SJCRH30 (cell line): ENCODE data around the gene GALNT17. TPM values are rescaled to one million over a fixed set of nuclear protein-coding genes. Genes with fewer than 3 reads are reported as not detected.

Source experiments
- DNase-seq, 2 experiments: peaks; one replicate each; pipeline ENCODE4 v3.0.0-alpha.2; 2015 to 2020
- H3K27ac ChIP-seq: fragments of 250-450 bp; sonication (Bioruptor Pico); 2 replicates; pipeline ENCODE4 v1.5.1; 2020; ENCODE audit warnings: mild to moderate bottlenecking, moderate library complexity
- H3K27me3 ChIP-seq: fragments of 250-450 bp; sonication (Bioruptor Pico); 2 replicates; pipeline ENCODE4 v1.5.1; 2020; ENCODE audit warnings: mild to moderate bottlenecking, moderate library complexity
- H3K36me3 ChIP-seq: fragments of 250-450 bp; sonication (Bioruptor Pico); 2 replicates; pipeline ENCODE4 v1.5.1; 2020; ENCODE audit warnings: mild to moderate bottlenecking, moderate library complexity
- H3K4me1 ChIP-seq: fragments of 250-450 bp; sonication (Bioruptor Pico); 2 replicates; pipeline ENCODE4 v1.5.1; 2020; ENCODE audit warnings: mild to moderate bottlenecking, moderate library complexity
- H3K4me3 ChIP-seq: fragments of 250-450 bp; sonication (Bioruptor Pico); 2 replicates; pipeline ENCODE4 v1.5.1; 2020; ENCODE audit warnings: mild to moderate bottlenecking, moderate library complexity
- H3K9me3 ChIP-seq: fragments of 250-450 bp; sonication (Bioruptor Pico); replicated peaks from 2 replicates; pipeline ENCODE4 v1.5.1; 2020; ENCODE audit warnings: mild to moderate bottlenecking, moderate library complexity
- total RNA-seq: library from RNA; depleted of rRNA; stranded (reverse); fragments of >200 nt; shearing (Covaris generic); gene quantifications from 2 replicates; pipeline ENCODE4 v1.2.3, GENCODE V29; 2014

GALNT17 gene
- total RNA-seq, 1 experiment from 2014 or later, result not detected

DNA sequence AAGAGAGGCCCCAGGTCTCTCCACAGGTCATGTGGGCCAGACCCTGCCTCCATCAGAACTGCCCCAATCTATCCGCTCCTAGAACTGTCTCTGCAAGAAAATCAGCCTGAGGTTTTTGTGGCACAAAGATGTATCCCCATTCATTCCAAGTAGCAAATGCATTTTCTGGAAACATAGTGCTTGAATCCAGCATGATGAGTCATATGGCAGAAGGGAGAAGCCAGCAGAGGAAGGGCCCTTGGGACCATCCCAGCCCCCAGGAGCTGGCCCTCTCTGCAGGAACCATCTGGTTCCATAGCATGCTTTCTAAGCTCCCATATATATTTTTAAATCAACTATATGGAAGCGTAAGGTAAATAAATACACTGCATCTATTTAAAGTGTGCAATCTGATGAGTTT, 563.2 kb downstream of the GALNT17 start:
- H3K9me3 ChIP-seq, result no peaks in the 10 kb centered on the region
- DNase-seq, result no peak
- H3K4me1 ChIP-seq, result no peaks in the 10 kb centered on the region
- H3K36me3 ChIP-seq, result no peaks in the 10 kb centered on the region
- no peak overlapping the region for H3K27ac ChIP-seq
- no peaks in the 10 kb centered on the region for H3K27me3 ChIP-seq
- no peak overlapping the region for H3K4me3 ChIP-seq

DNA sequence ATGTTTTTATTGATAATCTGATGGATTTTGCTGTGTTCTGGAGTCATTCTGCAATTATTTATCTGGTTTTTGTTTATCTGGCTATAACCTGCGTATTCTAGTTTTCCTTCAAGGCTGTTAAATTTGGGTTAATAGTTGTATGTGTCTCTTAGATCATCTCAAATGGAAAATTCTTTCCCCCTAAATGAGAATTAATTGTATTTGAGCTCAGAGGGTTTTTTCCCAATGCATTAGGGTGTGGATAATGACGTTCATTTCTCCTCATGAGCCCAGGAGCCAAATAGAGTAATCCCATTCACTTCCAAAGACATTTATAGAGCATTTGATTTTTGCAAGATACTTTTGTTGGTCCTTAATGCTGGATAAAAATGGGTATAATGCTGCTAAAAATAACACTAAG, 564.6 kb downstream of the GALNT17 start:
- Histone ChIP-seq H3K27me3 (no peaks in the 10 kb centered on the region), H3K4me1 (no peaks in the 10 kb centered on the region), H3K4me3 (no peak overlapping the region), H3K9me3 (no peaks in the 10 kb centered on the region), H3K27ac (no peak overlapping the region), H3K36me3 (no peaks in the 10 kb centered on the region)
- DNase-seq, result no peak

DNA sequence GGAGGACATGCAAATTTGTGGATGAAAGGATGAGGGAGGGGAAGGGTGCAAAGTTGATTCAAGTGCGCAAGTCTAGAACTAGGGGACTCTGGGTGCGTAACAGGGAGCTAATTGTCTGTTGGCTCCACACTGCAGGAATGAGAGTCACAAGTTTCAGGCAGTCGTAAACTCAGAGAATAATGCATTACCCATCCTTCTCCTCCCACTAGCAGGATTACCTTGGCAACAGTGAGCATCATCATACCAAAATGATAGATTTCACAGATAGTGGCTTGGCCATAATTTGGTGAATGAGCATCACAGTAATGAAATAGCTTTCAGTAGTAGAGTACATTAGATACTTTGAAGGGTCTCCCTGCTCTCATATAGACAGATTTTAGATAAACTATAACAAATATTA, 565.5 kb downstream of the GALNT17 start:
- Histone ChIP-seq H3K4me1 (no peaks in the 10 kb centered on the region), H3K36me3 (no peaks in the 10 kb centered on the region), H3K4me3 (no peak overlapping the region), H3K9me3 (no peaks in the 10 kb centered on the region), H3K27me3 (no peaks in the 10 kb centered on the region), H3K27ac (no peak overlapping the region)
- DNase-seq, result no peak

DNA sequence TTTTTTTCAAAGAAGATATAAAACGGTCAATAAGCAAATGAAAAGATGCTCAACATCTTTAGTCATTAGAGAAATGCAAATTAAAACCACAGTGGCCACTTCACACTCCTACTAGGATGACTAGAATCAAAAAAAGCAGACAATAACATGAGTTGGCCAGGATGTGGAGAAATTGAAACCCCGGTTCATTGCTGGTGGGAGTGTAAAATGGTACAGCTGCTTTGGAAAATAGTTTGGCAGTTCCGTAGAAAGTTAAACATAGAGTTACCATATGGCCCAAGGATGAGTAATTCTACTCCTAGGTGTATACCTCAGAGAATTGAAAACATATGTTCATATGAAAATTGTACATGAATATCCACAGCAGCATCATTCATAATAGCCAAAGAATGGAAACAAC, 573.3 kb downstream of the GALNT17 start:
- Histone ChIP-seq H3K27me3 (no peaks in the 10 kb centered on the region), H3K9me3 (peaks cover 5% of the 10 kb centered on the region), H3K4me1 (no peaks in the 10 kb centered on the region), H3K27ac (no peak overlapping the region), H3K4me3 (no peak overlapping the region), H3K36me3 (no peaks in the 10 kb centered on the region)
- no peak for DNase-seq

DNA sequence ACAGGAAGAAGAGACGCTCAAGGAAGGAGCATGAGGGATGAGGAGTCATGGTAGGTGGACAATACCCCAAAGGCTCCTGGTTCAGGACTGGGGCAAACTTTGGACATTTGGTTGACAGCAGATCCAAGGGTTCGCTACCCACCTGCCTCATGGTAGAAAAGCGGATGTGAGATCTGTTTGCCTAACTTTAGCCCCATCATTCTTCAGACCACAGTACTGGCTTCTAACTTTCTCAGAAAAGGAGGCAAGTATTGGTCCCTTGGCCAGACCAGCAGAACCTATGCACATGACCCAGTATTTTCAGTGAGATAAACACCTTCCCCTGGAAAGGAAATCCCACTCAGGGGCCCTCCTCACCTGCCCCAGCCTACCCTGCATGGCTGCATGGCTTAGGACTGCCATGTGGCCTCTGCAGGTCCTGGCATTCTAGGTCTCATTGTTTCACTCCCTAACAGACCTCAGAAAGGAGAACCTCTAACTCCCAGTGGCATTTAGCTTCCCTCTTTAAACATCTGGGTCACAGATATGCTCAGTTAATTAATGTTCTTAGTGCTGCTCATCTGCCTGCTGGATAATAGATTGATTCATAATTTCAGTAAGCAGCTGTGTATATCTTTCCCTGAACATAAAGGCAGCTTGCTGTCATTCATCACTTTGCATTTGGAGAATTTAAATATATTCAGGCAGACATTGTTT, 574.1 kb downstream of the GALNT17 start:
- no peak for DNase-seq
- H3K36me3 ChIP-seq, result no peaks in the 10 kb centered on the region
- no peaks in the 10 kb centered on the region for H3K4me1 ChIP-seq
- no peak overlapping the region for H3K27ac ChIP-seq
- H3K9me3 ChIP-seq, result peaks cover 5% of the 10 kb centered on the region
- no peaks in the 10 kb centered on the region for H3K27me3 ChIP-seq
- no peak overlapping the region for H3K4me3 ChIP-seq

DNA sequence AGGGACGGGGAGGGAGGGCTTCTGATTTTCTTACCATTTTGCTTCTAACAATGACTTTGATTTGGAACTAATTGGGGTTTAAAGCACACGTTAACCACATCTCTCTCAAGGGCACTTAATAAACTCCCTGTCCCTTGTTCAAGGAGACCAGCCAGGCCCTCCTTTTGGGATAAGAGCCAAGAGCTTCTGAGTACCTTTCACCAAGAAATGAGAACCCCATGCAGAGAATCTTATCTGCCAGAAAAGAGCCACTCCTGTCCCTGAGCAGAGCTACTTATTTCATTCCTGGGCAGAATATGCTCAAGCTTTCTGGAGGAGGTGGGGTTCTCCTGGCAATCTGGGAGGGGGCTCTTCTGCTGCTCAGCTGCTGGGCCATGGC, 574.6 kb downstream of the GALNT17 start:
- H3K27me3 ChIP-seq, result no peaks in the 10 kb centered on the region
- H3K9me3 ChIP-seq, result peaks cover 5% of the 10 kb centered on the region
- no peak overlapping the region for H3K27ac ChIP-seq
- DNase-seq, result no peak
- no peaks in the 10 kb centered on the region for H3K36me3 ChIP-seq
- H3K4me1 ChIP-seq, result no peaks in the 10 kb centered on the region
- H3K4me3 ChIP-seq, result no peak overlapping the region

DNA sequence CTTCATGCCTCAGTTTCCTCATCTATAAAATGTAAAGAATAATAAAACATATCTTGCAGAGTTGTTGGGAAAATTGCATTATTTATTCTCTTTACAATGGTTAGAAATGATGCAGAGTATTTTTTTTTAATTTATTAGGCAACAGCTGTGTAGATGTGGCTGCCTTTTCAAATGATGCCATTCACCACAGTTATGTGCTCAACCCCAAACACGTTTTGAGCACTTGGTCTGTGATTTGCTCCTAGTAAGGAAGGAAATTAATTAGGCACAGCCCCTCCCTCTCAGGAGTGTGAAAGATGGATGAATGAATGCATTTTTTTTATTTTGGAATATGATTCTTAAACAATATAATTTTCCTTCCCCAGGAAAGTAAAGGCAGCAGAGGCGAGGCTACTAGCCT, 575.1 kb downstream of the GALNT17 start:
- no peak for DNase-seq
- peaks cover 5% of the 10 kb centered on the region for H3K9me3 ChIP-seq
- H3K36me3 ChIP-seq, result no peaks in the 10 kb centered on the region
- no peaks in the 10 kb centered on the region for H3K4me1 ChIP-seq
- H3K4me3 ChIP-seq, result no peak overlapping the region
- H3K27me3 ChIP-seq, result no peaks in the 10 kb centered on the region
- H3K27ac ChIP-seq, result no peak overlapping the region

DNA sequence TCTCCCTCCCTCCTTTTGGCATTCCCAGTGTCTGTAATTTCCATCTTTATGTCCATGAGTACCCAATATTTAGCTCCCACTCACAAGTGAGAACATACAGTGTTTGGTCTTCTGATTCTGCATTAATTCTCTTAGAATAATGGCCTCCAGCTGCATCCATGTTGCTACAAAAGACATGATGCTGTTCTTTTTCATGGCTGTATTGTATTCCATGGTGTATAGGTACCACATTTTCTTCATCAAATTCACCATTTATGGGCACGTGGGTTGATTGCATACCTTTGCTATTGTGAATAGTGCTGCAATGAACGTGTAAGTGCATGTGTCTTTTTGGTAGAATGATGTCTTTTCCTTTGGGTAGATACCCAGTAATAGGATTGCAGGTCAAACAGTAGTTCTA, 576.8 kb downstream of the GALNT17 start:
- Histone ChIP-seq H3K9me3 (peaks cover 5% of the 10 kb centered on the region), H3K4me1 (no peaks in the 10 kb centered on the region), H3K4me3 (no peak overlapping the region), H3K27ac (no peak overlapping the region), H3K27me3 (no peaks in the 10 kb centered on the region), H3K36me3 (no peaks in the 10 kb centered on the region)
- DNase-seq, result no peak

DNA sequence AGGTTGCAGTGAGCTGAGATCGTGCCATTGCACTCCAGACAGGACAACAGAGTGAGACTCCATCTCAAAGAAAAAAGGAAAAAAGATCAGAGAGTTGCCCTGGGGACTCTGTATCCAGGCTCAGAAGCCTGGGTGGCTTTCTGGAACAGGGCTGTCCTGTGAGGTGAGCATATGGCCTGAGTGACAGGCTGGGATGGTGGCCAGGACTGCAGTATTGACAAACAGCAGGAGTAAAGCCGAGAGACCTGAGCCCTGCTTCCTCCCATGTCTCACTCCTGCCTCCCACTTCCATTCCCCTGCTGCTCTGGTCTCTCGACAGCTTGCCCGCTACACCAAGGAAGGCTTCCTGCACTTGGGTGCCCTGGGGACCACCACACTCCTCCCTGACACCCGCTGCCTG, 578.5 kb downstream of the GALNT17 start:
- no peak overlapping the region for H3K4me3 ChIP-seq
- no peaks in the 10 kb centered on the region for H3K4me1 ChIP-seq
- H3K9me3 ChIP-seq, result peaks cover 5% of the 10 kb centered on the region
- no peak for DNase-seq
- no peaks in the 10 kb centered on the region for H3K27me3 ChIP-seq
- no peak overlapping the region for H3K27ac ChIP-seq
- no peaks in the 10 kb centered on the region for H3K36me3 ChIP-seq

DNA sequence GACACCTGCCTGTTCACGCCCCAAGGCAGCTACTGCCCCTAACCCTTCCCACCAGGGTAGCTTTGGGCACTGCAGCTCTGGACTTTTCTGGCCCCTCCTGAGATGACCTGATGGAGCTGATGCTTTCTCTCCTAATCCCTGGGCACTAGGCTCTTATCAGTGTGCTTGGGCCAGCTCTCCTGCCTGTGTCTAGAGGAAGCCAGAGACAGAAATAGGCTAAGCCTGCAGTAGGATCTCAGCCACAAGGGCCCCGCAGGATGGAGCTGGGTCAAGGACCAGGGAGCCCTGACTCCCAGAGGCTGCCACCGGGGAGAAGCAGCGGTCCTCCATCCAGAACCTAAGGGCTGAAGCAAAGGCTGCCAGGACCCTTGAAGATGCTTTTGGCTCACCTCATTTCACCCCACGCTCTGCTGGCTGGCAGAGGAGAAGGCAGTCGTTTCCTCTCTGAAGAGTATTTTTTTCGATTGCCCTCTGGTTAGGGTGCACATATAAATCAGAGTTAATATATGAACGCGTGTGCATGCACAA, 580.8 kb downstream of the GALNT17 start:
- DNase-seq, result no peak
- Histone ChIP-seq H3K27ac (no peak overlapping the region), H3K36me3 (no peaks in the 10 kb centered on the region), H3K4me1 (no peaks in the 10 kb centered on the region), H3K27me3 (no peaks in the 10 kb centered on the region), H3K9me3 (peaks cover 5% of the 10 kb centered on the region), H3K4me3 (no peak overlapping the region)

DNA sequence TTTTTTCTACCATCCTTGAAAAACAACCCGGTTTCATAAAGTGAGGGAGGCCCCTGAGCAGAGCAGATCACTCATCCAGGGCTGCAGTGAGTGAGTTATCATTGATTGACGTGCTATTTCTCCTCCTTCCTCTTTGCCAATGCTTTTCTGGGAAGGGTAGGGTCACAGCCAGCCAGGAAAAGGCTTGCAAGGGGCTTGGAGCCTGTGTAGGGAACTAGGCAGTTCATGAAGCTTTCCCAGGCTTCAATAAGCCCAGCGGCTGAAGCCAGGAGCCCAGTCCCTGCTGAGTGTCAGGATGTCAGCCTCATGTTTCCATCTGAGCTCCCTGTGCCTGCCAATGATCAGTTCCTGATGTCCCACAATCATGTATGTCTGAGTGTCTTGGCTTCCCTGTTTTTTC, 584.7 kb downstream of the GALNT17 start:
- Histone ChIP-seq H3K27ac (no peak overlapping the region), H3K36me3 (no peaks in the 10 kb centered on the region), H3K27me3 (no peaks in the 10 kb centered on the region), H3K4me3 (no peak overlapping the region), H3K4me1 (no peaks in the 10 kb centered on the region), H3K9me3 (no peaks in the 10 kb centered on the region)
- no peak for DNase-seq

DNA sequence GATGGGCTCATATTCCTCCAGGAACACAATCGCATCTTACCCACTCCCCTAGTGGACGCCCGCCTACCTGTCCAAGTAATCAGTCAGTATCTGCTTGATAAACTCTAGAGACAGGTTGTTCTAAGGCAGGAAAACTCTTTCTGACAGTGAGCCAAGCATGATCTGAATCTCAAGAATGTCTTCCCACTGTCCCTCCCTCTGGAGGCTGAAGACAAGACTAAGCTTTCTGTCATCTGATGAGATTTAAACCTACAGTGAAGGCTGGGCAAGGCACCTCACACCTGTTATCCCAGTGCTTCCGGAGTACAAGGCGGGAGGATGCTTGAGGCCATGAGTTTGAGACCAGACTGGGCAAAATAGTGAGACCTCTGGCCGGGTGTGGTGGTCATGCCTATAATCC, 586.6 kb downstream of the GALNT17 start:
- no peak overlapping the region for H3K27ac ChIP-seq
- no peak overlapping the region for H3K4me3 ChIP-seq
- H3K36me3 ChIP-seq, result no peaks in the 10 kb centered on the region
- no peak for DNase-seq
- H3K27me3 ChIP-seq, result no peaks in the 10 kb centered on the region
- H3K9me3 ChIP-seq, result no peaks in the 10 kb centered on the region
- H3K4me1 ChIP-seq, result no peaks in the 10 kb centered on the region

DNA sequence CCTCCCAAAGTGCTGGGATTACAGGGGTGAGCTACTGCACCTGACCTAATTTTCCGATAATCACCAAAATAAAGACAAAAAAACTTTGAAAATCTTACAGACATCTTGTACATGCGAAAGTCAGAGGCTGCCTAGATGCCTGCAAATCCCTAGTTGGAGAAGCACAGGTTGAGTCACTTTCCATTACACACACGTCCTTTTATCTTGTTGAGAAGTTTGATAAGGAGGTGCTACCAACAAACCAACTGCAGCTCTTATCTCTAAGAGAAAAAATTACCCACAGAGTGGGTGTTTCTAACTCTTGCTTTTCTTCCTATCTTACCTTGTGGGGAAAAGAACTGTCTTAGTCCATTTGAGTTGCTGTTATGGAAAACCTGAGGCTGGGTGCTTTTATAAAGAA, 589.8 kb downstream of the GALNT17 start:
- Histone ChIP-seq H3K9me3 (no peaks in the 10 kb centered on the region), H3K36me3 (no peaks in the 10 kb centered on the region), H3K27me3 (no peaks in the 10 kb centered on the region), H3K4me1 (no peaks in the 10 kb centered on the region), H3K4me3 (no peak overlapping the region), H3K27ac (no peak overlapping the region)
- no peak for DNase-seq

DNA sequence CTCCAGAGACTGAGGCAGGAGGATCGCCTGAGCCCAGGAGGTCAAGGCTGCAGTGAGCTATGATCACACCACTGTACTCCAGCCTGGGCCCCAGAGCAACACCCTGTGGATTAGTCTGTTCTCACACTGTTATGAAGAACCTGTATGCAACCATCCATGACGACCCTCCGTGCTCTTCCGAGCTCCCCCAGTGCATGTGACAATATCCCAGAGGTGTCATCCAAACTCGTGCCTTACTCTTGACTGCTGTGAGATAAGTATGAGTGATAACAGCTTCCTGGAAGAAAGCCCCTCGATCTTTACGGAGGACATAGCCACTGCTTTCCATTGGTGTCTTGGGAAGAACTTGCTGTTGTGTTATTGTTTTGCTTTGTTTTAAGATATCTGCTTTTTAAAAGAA, 591.9 kb downstream of the GALNT17 start:
- H3K4me1 ChIP-seq, result no peaks in the 10 kb centered on the region
- H3K4me3 ChIP-seq, result no peak overlapping the region
- DNase-seq, result no peak
- H3K9me3 ChIP-seq, result no peaks in the 10 kb centered on the region
- no peak overlapping the region for H3K27ac ChIP-seq
- no peaks in the 10 kb centered on the region for H3K36me3 ChIP-seq
- H3K27me3 ChIP-seq, result no peaks in the 10 kb centered on the region

DNA sequence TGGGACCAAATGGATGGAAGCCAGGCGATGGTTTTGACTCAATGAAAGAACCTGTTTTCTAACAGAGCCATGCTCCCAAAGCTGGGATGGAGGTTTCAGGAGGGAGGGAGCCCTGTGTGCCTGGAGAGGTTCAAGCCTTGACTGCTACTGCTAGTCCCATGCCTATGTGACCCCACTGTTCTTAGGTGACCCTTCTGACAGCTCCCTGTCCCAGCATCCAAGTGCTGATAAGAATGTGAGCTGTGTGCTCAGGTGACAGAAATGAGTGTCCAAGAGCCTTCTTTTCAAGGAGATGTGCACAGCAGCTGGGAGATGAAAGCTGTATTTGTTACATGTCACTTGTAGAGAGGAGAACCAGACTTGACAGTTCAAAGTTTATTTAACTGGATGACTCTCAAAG, 595.4 kb downstream of the GALNT17 start:
- Histone ChIP-seq H3K9me3 (no peaks in the 10 kb centered on the region), H3K4me1 (no peaks in the 10 kb centered on the region), H3K27ac (no peak overlapping the region), H3K4me3 (no peak overlapping the region), H3K36me3 (no peaks in the 10 kb centered on the region), H3K27me3 (no peaks in the 10 kb centered on the region)
- DNase-seq, result no peak

DNA sequence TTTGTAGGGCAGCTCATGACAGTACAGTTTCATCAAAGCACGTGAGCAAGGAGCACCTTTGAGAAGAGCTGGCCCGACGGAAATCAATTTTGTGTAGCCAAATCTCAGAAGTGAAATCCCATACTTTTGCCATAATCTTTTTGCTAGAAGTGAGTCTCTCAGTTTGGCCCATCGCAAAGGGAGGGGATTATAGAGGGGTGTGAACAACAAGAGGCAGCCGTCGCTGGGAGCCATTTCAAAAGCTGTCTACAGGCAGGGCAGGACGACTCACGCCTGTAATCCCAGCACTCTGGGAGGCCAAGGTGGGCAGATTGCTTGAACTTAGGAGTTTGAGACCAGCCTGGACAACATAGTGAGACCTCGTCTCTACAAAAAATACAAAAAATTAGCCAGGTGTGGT, 599.8 kb downstream of the GALNT17 start:
- DNase-seq, result no peak
- Histone ChIP-seq H3K4me3 (no peak overlapping the region), H3K9me3 (no peaks in the 10 kb centered on the region), H3K27ac (no peak overlapping the region), H3K27me3 (no peaks in the 10 kb centered on the region), H3K36me3 (no peaks in the 10 kb centered on the region), H3K4me1 (no peaks in the 10 kb centered on the region)
